GM12891 (cell line): ENCODE measurements around the gene EOLA2.
A peak's percentile ranks its signal among the peaks of the same experiment; 100 is the strongest.

Source experiments
- PAX5 ChIP-seq: IDR thresholded peaks from 2 replicates; pipeline ENCODE4 v1.6.1; 2011; ENCODE audit warnings: low read length, moderate library complexity, mild to moderate bottlenecking; ENCODE audit not compliant: insufficient read depth, severe bottlenecking
- POLR2A ChIP-seq: IDR thresholded peaks from 2 replicates; pipeline ENCODE4 v1.6.1; 2011; ENCODE audit warnings: low read depth, low read length, control low read depth
- POLR2AphosphoS5 ChIP-seq: IDR thresholded peaks from 2 replicates; pipeline ENCODE4 v1.6.1; 2011; ENCODE audit warnings: low read depth, low read length, control low read depth
- SPI1 ChIP-seq: IDR thresholded peaks from 2 replicates; pipeline ENCODE4 v1.6.1; 2011; ENCODE audit warnings: low read depth, low read length, control low read depth

DNA sequence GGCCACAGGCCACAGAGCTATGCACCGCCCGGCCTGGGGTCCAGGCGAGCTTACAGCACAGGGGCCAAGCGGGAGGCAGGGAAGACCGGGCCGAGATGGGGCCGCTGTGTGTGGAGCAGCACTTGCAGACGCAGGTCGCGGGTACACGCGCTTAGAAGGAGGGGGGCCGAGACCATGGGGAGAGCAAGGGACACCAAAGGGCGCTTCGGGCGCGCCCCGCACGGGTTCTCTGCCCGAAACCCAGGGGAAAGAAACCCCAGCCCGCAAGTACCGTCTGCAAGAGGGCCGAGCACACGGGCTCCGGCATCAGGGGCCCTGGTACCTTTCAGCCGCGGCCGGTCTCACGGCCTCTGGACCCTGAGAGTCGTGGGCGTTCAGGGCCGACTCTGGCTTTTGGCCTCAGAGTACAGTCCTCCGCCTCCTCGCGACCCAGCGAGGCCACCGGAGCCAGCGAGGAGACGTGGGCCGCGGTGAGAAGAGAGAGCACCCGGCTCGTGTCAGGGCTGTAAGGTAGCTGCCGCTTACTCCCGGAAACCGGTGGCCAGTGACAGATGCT, 342 bp downstream of the EOLA2 start:
- TF ChIP-seq POLR2A (peak; percentile 81), SPI1 (no peak), PAX5 (no peak), POLR2AphosphoS5 (peak; percentile 70)
